Metanephros (tissue), 2 donors: ENCODE measurements around the gene PLXNA3. TPM values are rescaled to one million over a fixed set of nuclear protein-coding genes. Genes with fewer than 3 reads are reported as not detected.

Experiments
- small RNA-seq: library from RNA; depleted of rRNA; stranded (forward); fragments of <200 nt; gene quantifications from one replicate; pipeline ENCODE3, GENCODE V24; 2014; ENCODE audit warnings: low replicate concordance
- total RNA-seq: library from RNA; depleted of rRNA; stranded (reverse); fragments of >200 nt; gene quantifications from one replicate; pipeline ENCODE4 v1.2.3, GENCODE V29; 2014

The PLXNA3 gene
- 28.7 TPM for total RNA-seq

DNA sequence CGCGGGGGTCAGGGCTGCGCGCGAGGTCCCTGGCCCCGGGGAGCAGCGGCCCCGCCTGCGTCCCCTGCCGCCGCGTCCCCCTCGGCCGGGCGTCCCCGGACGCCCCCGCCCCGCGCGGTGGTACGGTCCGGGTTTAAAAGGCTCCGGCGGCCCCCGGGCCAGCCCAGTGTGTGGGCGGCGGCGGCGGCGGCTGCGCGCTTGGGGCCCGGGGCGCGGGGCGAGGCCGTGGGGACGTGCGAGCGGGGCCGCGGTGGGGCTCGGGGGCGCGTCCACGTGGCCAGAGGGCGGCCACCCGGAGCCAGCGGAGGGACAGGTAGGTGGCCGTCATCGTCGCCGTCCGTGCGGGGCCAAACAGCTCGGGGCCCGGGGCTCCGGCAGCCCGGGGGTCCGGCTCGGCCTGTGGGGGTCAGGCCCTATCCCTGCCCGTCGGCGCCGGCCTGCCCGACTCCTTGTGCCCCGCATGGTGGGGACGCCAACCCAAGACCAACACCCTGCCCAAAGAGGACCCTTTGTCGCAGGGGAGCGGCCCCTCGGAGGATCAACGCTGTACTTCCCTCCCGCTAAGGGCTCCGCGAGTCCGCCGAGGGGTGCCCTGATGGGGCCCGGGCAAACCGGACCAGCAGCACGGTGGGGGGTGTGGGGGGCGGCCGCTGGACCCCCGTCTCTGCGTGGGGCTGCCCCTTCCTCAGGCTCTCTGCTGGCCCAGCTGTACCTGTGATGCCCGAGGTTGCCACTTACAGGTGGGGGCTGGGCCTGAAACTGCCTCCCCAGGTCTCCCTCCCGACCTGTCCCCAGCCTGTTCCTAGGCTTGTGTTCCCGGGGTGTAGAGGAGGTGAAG is at the start of gene PLXNA3:
Gene PLXNA3, plus strand, starts transcription at position 166 of the 838 bp plus-strand sequence. CDS start 1,903 bp downstream, outside the sequence.

DNA sequence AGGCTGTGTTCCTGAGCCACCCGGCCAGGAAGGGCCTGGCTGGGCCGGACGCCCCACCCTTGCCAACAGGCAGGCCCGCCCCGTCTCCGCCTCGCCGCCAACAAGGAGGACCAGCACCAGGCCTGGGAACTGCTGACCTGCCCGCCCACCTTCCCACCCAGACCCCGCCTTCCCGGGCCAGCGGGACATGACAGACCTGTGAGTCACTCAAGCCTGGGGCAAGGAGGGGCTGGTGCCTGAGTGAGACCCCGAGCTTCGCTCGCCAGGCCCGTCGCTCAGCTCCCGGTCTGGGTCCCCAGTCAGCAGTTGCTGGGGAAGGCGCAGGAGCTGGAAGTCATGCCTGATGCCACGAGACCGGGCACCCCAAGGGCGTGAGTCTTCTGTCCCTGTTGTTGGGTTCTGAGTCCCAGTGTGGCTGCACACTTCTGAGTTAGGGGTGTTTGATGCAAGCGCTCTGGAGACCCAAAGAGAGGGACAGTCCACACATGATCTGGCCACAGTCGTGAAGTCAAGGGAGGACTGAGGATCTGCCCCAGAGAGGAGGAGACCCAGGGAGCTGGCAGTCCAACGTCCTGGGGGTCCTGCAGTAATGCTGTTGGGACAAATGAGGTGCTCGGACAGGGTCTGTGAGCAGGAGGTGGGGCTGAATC is 48.7 kb upstream of the PLXNA3 start, which contains the start of gene DNASE1L1:
Gene DNASE1L1, minus strand, starts transcription at position 33 of the 650 bp plus-strand sequence. CDS start 3,686 bp downstream, outside the sequence.

DNA sequence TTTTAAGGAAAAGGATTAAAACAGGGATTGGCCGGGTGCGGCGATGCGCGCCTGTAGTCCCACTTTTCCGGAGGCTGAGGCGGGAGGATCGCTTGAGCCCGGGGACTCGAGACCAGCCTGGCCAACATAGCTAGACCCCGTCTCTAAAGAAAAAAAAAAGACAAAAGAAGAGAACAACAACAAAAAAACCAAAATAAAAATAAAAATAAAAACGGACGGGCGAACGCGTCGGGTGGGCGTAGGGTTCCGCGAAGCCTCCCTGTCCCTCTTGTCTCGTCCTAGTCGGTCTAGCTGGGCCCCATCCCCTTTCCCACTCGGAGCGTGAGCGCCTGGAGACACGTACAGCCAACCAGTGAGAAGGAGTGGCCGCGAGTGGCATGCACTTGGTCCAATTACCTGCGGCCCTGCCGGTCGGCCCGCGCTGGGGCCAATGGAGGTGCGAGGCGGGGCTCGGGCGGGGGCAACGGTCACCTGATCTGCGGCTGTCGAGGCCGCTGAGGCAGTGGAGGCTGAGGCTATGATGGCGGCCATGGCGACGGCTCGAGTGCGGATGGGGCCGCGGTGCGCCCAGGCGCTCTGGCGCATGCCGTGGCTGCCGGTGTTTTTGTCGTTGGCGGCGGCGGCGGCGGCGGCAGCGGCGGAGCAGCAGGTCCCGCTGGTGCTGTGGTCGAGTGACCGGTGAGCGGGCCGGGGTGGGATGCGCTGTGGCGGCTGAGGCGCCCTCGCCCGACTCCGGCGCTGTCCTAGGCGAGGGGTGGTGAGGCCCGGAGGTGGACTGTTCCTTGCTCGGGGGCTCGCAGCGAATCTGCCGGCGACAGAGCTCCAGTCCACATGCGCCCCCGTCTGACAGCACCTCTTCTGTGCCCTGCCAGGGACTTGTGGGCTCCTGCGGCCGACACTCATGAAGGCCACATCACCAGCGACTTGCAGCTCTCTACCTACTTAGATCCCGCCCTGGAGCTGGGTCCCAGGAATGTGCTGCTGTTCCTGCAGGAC is 29.6 kb upstream of the PLXNA3 start, which contains the start of gene ATP6AP1:
Gene ATP6AP1, plus strand, starts transcription at position 502 of the 996 bp plus-strand sequence. Its CDS starts 16 bp downstream, at position 518.

DNA sequence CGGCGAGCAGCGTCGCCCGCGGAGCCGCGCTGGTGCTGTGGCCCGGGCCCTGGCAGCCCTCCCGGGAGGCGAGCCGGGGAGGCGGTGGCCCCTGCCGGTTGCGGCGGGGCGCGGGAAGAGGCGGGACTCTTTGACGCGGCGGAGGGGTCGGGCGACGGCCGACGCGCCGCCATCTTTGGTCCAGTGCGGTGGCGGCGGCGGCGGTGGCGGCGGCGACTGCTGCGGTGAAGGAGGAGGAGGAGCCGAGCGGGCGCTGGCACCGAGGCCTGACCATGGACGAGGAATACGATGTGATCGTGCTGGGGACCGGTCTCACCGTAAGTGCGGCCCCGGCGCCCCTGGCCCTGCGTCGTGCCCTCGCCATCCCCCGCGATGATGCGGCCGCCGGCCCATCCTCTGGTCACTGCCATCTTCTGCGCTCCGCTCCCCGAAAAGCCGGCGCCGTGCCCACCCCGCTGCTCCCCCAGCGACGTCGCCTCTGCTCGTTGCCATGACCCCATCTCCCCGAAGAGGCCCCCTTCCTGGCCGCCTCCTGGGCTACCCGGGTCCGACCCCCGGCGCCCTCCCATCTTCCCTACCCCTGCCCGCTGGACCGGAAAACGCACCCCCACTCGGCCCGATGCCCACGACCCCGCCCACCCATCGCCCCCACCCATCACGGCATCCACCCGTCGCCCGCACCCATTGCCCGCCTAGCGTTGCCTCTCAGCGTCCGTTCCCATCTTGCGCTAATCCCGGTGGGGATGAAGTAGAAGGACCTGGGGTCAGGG is 20.9 kb upstream of the PLXNA3 start, which contains the start of gene GDI1:
Gene GDI1, plus strand, starts transcription at position 172 of the 770 bp plus-strand sequence. Its CDS starts 101 bp downstream, at position 273.

DNA sequence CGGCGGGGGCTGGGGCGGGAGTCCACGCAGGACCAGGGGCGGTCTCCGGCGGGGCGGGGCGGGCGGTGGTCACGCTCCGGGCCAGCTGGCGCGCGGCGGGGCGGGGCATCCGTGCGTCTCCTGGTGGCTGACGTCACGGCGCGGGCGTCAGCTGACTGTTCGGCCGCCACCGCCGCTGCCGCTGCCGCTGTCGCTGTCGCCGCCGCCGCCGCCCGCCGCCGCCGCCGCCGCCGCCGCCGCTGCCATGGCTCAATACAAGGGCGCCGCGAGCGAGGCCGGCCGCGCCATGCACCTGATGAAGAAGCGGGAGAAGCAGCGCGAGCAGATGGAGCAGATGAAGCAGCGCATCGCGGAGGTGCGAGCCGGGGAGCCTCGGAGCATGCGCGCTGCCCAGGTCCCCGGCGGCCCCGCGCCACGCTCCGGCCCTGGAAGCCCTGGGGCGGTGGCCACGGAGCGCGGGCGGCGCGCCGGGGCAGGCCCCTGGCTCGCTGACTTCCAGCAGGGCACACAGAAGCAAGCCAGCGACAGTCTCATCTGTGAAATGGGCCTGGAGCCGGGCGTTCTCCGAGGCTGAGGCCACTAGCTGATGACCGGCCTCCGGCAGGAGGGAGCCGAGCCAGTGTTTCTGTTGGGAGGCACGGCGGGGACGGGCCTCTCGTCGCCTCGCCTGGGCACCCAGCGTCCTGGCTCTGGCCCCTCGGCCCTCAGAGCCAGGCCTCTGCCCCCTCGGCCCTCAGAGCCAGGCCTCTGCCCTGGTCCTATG is 13.9 kb upstream of the PLXNA3 start, which contains the start of gene FAM50A:
Gene FAM50A, plus strand, starts transcription at position 150 of the 763 bp plus-strand sequence. Its CDS starts 95 bp downstream, at position 245.

DNA sequence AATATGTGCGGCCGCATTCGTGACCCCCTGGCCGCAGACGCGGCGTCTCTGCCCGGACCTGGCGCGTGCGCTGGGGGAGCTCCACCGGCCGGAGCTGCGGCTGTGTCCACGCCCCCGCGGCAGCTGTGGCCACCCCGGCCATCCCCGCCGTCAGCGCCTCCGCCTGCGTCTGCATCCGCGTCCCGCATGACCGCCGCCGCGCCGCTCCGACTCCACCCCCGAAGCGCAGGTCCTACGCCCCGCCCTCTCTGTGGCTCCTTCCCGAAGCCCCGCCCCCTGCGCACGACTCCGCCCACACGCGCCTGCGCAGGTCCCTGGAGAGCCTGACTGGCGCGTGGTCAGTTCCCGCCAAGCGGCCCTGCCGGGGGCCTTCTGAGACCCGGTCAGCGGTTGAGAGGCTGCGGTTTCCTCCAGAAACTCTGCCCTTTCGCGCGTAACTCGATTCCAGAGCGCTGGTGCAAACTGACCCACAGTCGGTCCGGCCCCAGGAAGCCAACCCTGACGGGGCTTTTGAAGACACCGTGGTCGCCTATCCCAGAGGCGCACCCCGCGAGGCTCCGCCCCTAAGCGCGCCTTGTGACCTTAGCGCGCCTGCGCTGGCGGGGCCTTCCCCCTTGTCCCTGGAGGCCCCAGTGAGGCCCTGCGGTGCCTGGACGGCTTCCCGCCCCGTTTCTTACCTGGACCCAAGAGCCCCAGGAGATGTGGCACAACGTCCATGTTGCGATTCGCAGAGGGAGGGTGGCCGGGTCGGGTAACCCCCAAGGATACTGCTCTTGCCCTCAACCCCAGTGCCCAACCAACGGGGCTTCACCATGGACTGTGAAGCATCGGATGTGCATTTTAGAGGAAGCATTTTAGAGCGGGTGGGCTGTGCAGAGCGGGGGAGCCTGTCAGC is 20.9 kb downstream of the PLXNA3 start, which contains the start of gene LAGE3:
Gene LAGE3, minus strand, starts transcription at position 554 of the 895 bp plus-strand sequence. Its CDS starts 366 bp downstream, at position 188.

DNA sequence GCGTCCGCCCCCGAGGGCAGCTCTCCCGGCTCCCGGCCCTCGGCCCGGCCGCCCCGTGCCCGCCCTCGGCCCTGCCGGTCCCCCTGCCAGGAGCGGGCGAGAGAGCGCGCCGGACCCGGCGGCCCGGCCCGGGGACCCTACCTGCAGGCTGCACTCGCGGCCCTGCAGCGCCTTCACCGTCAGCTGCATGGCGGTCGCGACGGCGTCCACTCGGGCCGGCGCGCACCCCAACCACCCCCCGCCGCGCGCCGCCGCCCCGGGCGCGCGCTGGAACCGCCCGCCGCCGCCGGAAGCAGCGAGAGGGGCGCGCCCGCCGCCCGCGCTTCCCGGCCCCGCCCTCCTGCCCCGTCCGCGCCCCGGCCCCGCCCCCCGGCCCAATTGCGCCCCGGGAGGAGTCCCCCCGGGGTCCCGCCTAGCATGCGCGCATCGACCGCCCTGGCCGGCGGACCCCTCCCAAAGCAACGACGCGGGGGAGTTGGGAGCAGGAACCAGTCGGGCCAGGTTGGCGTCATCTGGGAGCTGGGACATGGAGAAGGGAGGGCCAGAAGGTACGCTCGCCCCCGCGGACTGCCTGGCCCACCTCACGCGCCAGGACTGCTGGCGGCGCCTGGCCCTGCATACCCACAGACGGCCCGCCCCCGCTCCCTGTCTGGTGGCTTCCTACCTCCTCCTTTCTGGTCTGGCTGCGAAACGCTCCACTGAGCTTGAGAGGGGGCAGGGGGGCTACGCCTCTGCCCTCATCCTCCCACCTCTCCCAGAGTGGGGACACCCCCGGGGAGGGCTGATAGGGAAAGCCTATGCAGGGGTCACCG is 28.5 kb downstream of the PLXNA3 start, which contains the start of gene UBL4A:
Gene UBL4A, minus strand, starts transcription at position 220 of the 812 bp plus-strand sequence. Its CDS starts 31 bp downstream, at position 189.

DNA sequence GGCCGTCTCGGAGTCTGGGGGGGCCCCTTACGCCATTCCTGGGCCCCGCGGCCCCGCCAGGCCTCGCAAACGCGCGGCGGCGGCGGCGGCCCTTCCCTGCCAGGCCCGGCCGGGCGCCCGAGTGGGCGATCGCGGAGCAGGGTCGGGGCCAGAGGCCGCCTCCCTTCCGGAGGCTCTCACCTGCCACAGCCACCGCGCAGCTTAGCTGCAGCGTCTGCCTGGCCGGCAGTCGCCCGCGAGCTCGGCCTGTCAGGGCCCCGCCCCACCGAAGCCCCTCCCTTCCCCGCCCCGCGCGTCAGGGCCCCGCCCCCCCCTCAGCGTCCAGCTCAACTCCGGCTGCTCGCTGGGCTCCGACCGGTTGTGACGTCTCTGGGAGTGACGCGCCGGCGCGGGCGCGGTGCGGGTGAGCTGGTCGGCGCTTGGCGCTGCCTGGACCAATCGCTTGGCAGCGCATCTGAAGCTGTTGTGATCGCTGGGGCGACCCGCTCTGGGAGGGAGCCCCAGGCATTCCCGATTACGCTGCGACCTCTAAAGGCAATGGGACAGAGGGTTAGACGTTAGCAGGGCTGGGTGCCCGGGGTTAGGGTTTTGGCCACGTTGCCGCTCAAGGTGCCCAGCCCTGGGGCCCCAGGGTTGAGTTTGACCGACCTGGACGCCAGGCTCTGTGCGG is 32.5 kb downstream of the PLXNA3 start, which contains the start of gene SLC10A3:
Gene SLC10A3, minus strand, starts transcription at position 216 of the 670 bp plus-strand sequence. CDS start 1,689 bp downstream, outside the sequence.

DNA sequence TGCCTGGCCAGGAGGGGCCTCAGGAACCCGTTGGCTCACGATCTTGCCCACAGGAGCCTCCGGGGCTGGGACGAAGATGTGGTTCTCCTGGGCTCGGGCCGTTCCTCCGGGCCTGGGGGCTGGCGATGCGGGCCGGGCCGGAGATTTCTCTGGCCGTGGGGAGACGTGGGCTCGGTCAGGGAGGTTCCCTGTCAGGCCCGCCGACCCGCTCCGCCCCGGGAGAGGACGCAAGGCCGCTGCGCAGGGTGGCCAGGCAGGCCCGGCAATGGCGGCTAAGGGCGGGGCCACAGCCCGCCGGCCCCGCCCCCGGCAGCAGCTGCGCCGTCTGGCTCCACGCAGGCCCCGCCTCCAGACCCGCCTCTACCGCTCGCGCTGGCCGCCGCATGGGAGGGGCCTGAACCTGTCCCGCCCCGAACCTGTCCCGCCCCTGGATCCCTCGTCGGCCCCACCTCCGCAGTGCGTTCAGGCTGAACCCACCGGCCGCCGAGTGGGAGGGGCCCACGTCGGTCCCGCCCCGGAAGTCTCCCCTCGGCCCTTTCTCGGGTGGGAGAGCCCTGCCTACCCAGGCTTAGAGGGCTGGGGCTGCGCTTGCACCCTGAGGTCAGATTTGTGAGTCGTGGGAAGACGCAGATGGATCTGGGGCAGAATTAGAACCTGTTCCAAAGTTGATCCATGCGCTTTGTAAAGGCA is 58.0 kb downstream of the PLXNA3 start, which contains the start of gene FAM3A:
Gene FAM3A, minus strand, starts transcription at position 267 of the 690 bp plus-strand sequence. CDS start 460 bp downstream, outside the sequence.

Small RNAs within 50 kb of the gene (small RNA-seq; reads per million reads assigned to genes)
- gene MIR6858, result 0.09 reads per million
- gene RN7SL697P, result not detected

Other genes with a start within 250 kb of the PLXNA3 start
- gene OPN1MW2, start 238.5 kb upstream of the PLXNA3 start, total RNA-seq, result not detected
- not detected for gene OPN1MW3, start 200.7 kb upstream of the PLXNA3 start, total RNA-seq
- not detected for gene TEX28, start 163.2 kb upstream of the PLXNA3 start, total RNA-seq
- gene TKTL1, start 162.5 kb upstream of the PLXNA3 start, total RNA-seq, result 0.18 TPM
- 813 TPM for gene FLNA, start 83.6 kb upstream of the PLXNA3 start, total RNA-seq
- gene EMD, start 79.0 kb upstream of the PLXNA3 start, total RNA-seq, result 61.3 TPM
- 2,753 TPM for gene RPL10, start 59.9 kb upstream of the PLXNA3 start, total RNA-seq
- gene DNASE1L1, start 49.0 kb upstream of the PLXNA3 start, total RNA-seq, result 27.1 TPM
- gene TAFAZZIN, start 46.7 kb upstream of the PLXNA3 start, total RNA-seq, result 35.7 TPM
- gene ATP6AP1, start 29.6 kb upstream of the PLXNA3 start, total RNA-seq, result 106 TPM
- gene GDI1, start 21.1 kb upstream of the PLXNA3 start, total RNA-seq, result 103 TPM
- gene FAM50A, start 14.1 kb upstream of the PLXNA3 start, total RNA-seq, result 26.0 TPM
- gene LAGE3, start 21.0 kb downstream of the PLXNA3 start, total RNA-seq, result 11.6 TPM
- 31.4 TPM for gene UBL4A, start 28.3 kb downstream of the PLXNA3 start, total RNA-seq
- gene SLC10A3, start 32.3 kb downstream of the PLXNA3 start, total RNA-seq, result 17.9 TPM
- gene FAM3A, start 58.0 kb downstream of the PLXNA3 start, total RNA-seq, result 23.9 TPM
- gene G6PD, start 88.6 kb downstream of the PLXNA3 start, total RNA-seq, result 31.3 TPM
- gene IKBKG, start 89.3 kb downstream of the PLXNA3 start, total RNA-seq, result 14.5 TPM
- gene CTAG1A, start 126.9 kb downstream of the PLXNA3 start, total RNA-seq, result not detected
- not detected for gene CTAG1B, start 161.0 kb downstream of the PLXNA3 start, total RNA-seq
- gene CTAG2, start 195.3 kb downstream of the PLXNA3 start, total RNA-seq, result not detected